Activated naive CD8-positive, alpha-beta T cell (primary cell): ENCODE measurements around the gene RBM48.
"Not testable (repeated sequence)": the region's sequence is repeated elsewhere in the genome, so short reads cannot be mapped to it uniquely, and the experiment has no call there.

Source experiments
- H3K27ac Mint-ChIP-seq: one replicate; pipeline ENCODE4 v1.8.0; 2021; ENCODE audit warnings: mixed read lengths
- H3K27me3 Mint-ChIP-seq: one replicate; pipeline ENCODE4 v1.8.0; 2021; ENCODE audit warnings: mixed read lengths
- H3K36me3 Mint-ChIP-seq: one replicate; pipeline ENCODE4 v1.8.0; 2021; ENCODE audit warnings: mixed read lengths
- H3K4me1 Mint-ChIP-seq: one replicate; pipeline ENCODE4 v1.8.0; 2021; ENCODE audit warnings: low read depth, mixed read lengths
- H3K4me3 Mint-ChIP-seq: one replicate; pipeline ENCODE4 v1.8.0; 2021; ENCODE audit warnings: mild to moderate bottlenecking, mixed read lengths
- H3K9me3 Mint-ChIP-seq: one replicate; pipeline ENCODE4 v1.8.0; 2021; ENCODE audit warnings: low read depth, mixed read lengths

RBM48 gene

GRCh38 chr7:92517631-92518030 lies 11.0 kb upstream of the RBM48 start:
- Mint-ChIP-seq H3K4me3 (no peak overlapping the region), H3K4me1 (peaks cover 6% of the 10 kb centered on the region), H3K9me3 (no peaks in the 10 kb centered on the region), H3K36me3 (peaks cover 11% of the 10 kb centered on the region), H3K27ac (peak overlapping the region; percentile 30), H3K27me3 (no peaks in the 10 kb centered on the region)

GRCh38 chr7:92520024-92520423 lies 8.6 kb upstream of the RBM48 start:
- Mint-ChIP-seq H3K36me3 (peaks cover 7% of the 10 kb centered on the region), H3K27ac (peak overlapping the region; percentile 64), H3K9me3 (no peaks in the 10 kb centered on the region), H3K27me3 (no peaks in the 10 kb centered on the region), H3K4me1 (peaks cover 10% of the 10 kb centered on the region), H3K4me3 (no peak overlapping the region)

GRCh38 chr7:92523110-92523509 lies 5.5 kb upstream of the RBM48 start:
- Mint-ChIP-seq H3K4me1 (peaks cover 24% of the 10 kb centered on the region), H3K36me3 (no peaks in the 10 kb centered on the region), H3K27me3 (no peaks in the 10 kb centered on the region), H3K9me3 (no peaks in the 10 kb centered on the region), H3K4me3 (no peak overlapping the region), H3K27ac (no peak overlapping the region)

GRCh38 chr7:92527300-92528187 lies 1.1 kb upstream of the RBM48 start:
- H3K36me3 Mint-ChIP-seq, result peaks cover 4% of the 10 kb centered on the region
- peak overlapping the region; percentile 90 for H3K27ac Mint-ChIP-seq
- no peaks in the 10 kb centered on the region for H3K27me3 Mint-ChIP-seq
- H3K9me3 Mint-ChIP-seq, result no peaks in the 10 kb centered on the region
- H3K4me1 Mint-ChIP-seq, result peaks cover 44% of the 10 kb centered on the region
- H3K4me3 Mint-ChIP-seq, result peak overlapping the region; percentile 92

GRCh38 chr7:92528958-92529264 lies 316 bp downstream of the RBM48 start:
- H3K9me3 Mint-ChIP-seq, result no peaks in the 10 kb centered on the region
- peak overlapping the region; percentile 94 for H3K27ac Mint-ChIP-seq
- peaks cover 52% of the 10 kb centered on the region for H3K4me1 Mint-ChIP-seq
- H3K36me3 Mint-ChIP-seq, result peaks cover 5% of the 10 kb centered on the region
- H3K4me3 Mint-ChIP-seq, result peak overlapping the region; percentile 92
- no peaks in the 10 kb centered on the region for H3K27me3 Mint-ChIP-seq

DNA sequence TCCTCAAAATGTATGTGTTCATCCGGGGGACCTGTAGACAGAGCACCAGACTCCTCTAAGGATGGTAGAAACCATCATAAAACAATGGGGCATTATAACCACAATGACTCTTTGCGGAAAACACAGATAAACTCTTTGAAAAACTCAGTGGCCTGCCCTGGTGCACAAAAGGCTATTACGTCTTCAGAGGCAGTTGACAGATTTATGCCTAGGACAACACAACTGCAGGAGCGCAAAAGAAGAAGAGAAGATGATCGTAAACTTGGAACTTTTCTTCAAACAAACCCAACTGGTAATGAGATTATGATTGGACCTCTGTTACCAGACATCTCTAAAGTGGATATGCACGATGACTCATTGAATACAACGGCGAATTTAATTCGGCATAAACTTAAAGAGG lies 6.0 kb downstream of the RBM48 start:
- Mint-ChIP-seq H3K27me3 (no peaks in the 10 kb centered on the region), H3K4me3 (no peak overlapping the region), H3K9me3 (no peaks in the 10 kb centered on the region), H3K36me3 (peaks cover 8% of the 10 kb centered on the region), H3K27ac (no peak overlapping the region), H3K4me1 (peaks cover 42% of the 10 kb centered on the region)

DNA sequence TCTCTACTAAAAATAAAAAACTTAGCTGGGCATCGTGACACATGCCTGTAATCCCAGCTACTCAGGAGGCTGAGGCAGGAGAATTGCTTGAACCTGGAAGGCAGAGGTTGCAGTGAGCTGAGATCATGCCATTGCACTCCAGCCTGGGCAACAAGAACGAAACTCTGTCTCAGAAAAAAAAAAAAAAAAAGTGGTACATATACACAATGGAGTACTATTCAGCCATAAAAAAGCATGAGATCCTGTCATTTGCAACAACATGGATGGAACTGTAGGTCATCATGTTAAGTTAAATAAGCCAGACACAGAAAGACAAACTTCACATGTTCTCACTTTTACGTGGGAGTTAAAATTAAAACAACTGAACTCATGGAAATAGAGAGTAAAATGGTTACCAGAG lies 14.9 kb downstream of the RBM48 start:
- H3K27me3 Mint-ChIP-seq, H3K4me1 Mint-ChIP-seq, H3K36me3 Mint-ChIP-seq, H3K4me3 Mint-ChIP-seq, H3K9me3 Mint-ChIP-seq, H3K27ac Mint-ChIP-seq: not testable (repeated sequence)

DNA sequence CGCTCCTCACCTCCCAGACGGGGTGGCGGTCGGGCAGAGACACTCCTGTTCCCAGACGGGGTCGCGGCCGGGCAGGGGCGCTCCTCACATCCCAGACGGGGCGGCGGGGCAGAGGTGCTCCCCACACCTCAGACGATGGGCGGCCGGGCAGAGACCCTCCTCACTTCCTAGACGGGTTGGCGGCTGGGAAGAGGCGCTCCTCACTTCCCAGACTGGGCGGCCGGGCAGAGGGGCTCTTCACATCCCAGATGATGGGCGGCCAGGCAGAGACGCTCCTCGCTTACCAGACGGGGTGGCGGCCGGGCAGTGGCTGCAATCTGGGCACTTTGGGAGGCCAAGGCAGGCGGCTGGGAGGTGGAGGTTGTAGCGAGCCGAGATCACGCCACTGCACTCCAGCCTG lies 16.5 kb downstream of the RBM48 start:
- H3K4me3 Mint-ChIP-seq, result not testable (repeated sequence)

DNA sequence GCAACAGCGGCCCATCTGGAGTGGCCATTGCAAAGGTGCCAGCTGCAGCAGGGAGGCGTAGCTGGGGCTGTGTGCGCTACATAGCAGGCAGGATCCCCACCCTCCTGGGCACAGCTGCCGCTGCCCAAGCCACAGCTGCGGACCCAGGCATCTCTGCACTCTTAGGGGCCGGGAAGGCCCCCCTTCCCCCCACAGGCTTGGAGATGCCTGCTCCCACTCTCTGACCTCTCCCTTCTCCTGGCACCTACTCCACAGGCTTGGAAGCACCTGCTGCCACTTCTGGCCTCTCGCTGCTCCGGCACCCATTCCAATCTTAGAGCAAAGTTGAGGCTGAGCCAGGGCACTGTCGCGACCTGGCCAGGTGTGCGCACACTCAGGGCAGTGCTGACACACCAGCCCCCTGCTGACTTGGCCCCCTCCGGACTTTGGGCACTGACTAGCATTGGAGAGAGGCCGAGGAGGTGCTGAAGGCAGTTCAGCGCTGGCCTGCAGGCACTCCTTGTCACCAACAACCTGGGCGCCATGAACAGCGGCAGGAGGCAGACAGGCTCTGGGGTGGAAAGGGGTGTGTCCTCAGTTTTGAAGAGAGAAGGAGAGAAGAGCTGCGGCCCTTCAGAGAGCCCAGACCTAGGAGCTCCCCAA lies 18.4 kb downstream of the RBM48 start:
- H3K4me3 Mint-ChIP-seq, result no peak overlapping the region
- no peaks in the 10 kb centered on the region for H3K4me1 Mint-ChIP-seq
- H3K9me3 Mint-ChIP-seq, result no peaks in the 10 kb centered on the region
- no peaks in the 10 kb centered on the region for H3K27me3 Mint-ChIP-seq
- no peaks in the 10 kb centered on the region for H3K36me3 Mint-ChIP-seq
- H3K27ac Mint-ChIP-seq, result no peak overlapping the region

More for the DNA sequence above, 16.5 kb downstream of the RBM48 start:
- not testable (repeated sequence) for H3K9me3 Mint-ChIP-seq, H3K4me1 Mint-ChIP-seq, H3K36me3 Mint-ChIP-seq, H3K27ac Mint-ChIP-seq, H3K27me3 Mint-ChIP-seq

DNA sequence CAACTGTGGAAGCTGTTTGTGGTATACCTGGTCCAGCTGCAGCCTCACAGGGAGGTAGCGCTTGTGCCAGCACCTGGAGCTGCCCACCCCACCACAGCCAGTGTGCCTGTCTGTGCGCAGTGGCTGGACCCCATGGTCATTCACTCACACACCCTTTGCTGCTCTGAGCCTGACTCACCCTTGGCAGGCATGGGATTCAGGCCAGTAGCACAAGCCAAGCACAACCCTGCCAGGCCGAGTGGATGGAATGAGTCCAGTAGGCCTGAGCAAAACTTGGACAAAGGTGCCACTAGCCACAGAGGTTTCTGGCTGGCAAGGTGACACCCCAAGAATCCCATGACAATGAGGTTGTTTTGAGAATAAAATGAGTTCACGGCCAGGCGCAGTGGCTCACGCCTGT lies 19.0 kb downstream of the RBM48 start:
- Mint-ChIP-seq H3K4me3 (no peak overlapping the region), H3K9me3 (no peaks in the 10 kb centered on the region), H3K27ac (no peak overlapping the region), H3K4me1 (no peaks in the 10 kb centered on the region), H3K27me3 (no peaks in the 10 kb centered on the region), H3K36me3 (no peaks in the 10 kb centered on the region)

- no peaks in the 10 kb centered on the region for H3K4me1 Mint-ChIP-seq
- H3K27ac Mint-ChIP-seq, result no peak overlapping the region
- no peaks in the 10 kb centered on the region for H3K9me3 Mint-ChIP-seq
- no peak overlapping the region for H3K4me3 Mint-ChIP-seq
- no peaks in the 10 kb centered on the region for H3K27me3 Mint-ChIP-seq
- H3K36me3 Mint-ChIP-seq, result no peaks in the 10 kb centered on the region
These were observed 21.6 kb downstream of the RBM48 start for GRCh38 chr7:92550194-92550593.

- no peak overlapping the region for H3K4me3 Mint-ChIP-seq
- H3K27ac Mint-ChIP-seq, result no peak overlapping the region
- no peaks in the 10 kb centered on the region for H3K27me3 Mint-ChIP-seq
- H3K4me1 Mint-ChIP-seq, result no peaks in the 10 kb centered on the region
- H3K36me3 Mint-ChIP-seq, result peaks cover under 1% of the 10 kb centered on the region
- no peaks in the 10 kb centered on the region for H3K9me3 Mint-ChIP-seq
These were observed 28.7 kb downstream of the RBM48 start for GRCh38 chr7:92557249-92557648.

GRCh38 chr7:92557808-92558362 lies 29.3 kb downstream of the RBM48 start:
- no peaks in the 10 kb centered on the region for H3K27me3 Mint-ChIP-seq
- H3K4me3 Mint-ChIP-seq, result no peak overlapping the region
- no peaks in the 10 kb centered on the region for H3K9me3 Mint-ChIP-seq
- no peaks in the 10 kb centered on the region for H3K4me1 Mint-ChIP-seq
- peaks cover 2% of the 10 kb centered on the region for H3K36me3 Mint-ChIP-seq
- no peak overlapping the region for H3K27ac Mint-ChIP-seq

DNA sequence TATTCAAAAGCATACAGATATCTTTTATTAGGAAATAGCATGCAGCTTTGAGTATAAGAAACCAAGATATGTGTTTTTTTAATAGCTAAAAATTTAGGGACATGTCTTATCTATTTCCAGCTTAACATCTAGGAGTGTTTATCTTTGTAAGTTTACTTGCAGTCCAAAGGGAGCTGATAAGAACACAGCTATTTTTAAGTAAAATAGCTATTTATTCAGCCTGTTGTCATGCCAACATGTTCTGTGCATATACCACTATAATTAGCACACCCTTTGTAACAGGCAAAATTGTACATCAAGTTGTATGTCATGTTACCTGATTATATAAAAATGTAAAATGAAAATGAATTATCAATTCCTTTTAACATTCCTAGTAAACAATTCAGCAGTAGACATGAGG lies 32.0 kb downstream of the RBM48 start:
- Mint-ChIP-seq H3K27me3 (no peaks in the 10 kb centered on the region), H3K36me3 (peaks cover 2% of the 10 kb centered on the region), H3K4me3 (no peak overlapping the region), H3K4me1 (no peaks in the 10 kb centered on the region), H3K27ac (no peak overlapping the region), H3K9me3 (no peaks in the 10 kb centered on the region)

- no peaks in the 10 kb centered on the region for H3K4me1 Mint-ChIP-seq
- no peaks in the 10 kb centered on the region for H3K9me3 Mint-ChIP-seq
- peaks cover 2% of the 10 kb centered on the region for H3K36me3 Mint-ChIP-seq
- H3K27me3 Mint-ChIP-seq, result no peaks in the 10 kb centered on the region
- no peak overlapping the region for H3K4me3 Mint-ChIP-seq
- peak overlapping the region; percentile 31 for H3K27ac Mint-ChIP-seq
These were observed 34.8 kb downstream of the RBM48 start for GRCh38 chr7:92563345-92563744.
